Neural cell (in vitro differentiated cells): ENCODE data around the gene SYTL4. TPM values are rescaled to one million over a fixed set of nuclear protein-coding genes. Genes with fewer than 3 reads are reported as not detected.

Experiments used
- H2AFZ ChIP-seq: fragments of 200-600, 300-800 bp; sonication (generic), shearing (Covaris generic); 2 replicates; pipeline ENCODE4 v1.6.0; 2014; ENCODE audit warnings: low read depth, mild to moderate bottlenecking, antibody characterized with exemption, low read length, moderate library complexity
- H3F3A ChIP-seq: fragments of 200-600 bp; shearing (Covaris generic); 2 replicates; pipeline ENCODE4 v1.6.1; 2016; ENCODE audit warnings: mild to moderate bottlenecking, moderate library complexity, mixed read lengths, antibody characterized with exemption, low read length; ENCODE audit not compliant: insufficient read depth, poor library complexity, severe bottlenecking
- H3K27ac ChIP-seq: fragments of 200-600, 300-800 bp; sonication (generic), shearing (Covaris generic); 2 replicates; pipeline ENCODE4 v1.5.1; 2014; ENCODE audit warnings: mild to moderate bottlenecking, low read length, moderate library complexity
- H3K27me3 ChIP-seq: fragments of 300-800, 200-600 bp; sonication (generic), shearing (Covaris generic); 2 replicates; pipeline ENCODE4 v1.6.0; 2014; ENCODE audit warnings: mild to moderate bottlenecking, low read depth, low read length, moderate library complexity; ENCODE audit not compliant: insufficient read depth
- H3K36me3 ChIP-seq: fragments of 300-800, 200-600 bp; sonication (generic), shearing (Covaris generic); 2 replicates; pipeline ENCODE4 v1.5.1; 2014; ENCODE audit warnings: mild to moderate bottlenecking, antibody characterized with exemption, low read length, moderate library complexity; ENCODE audit not compliant: insufficient read depth
- H3K4me2 ChIP-seq: fragments of 300-800, 200-600 bp; sonication (generic), shearing (Covaris generic); 2 replicates; pipeline ENCODE4 v1.6.0; 2014; ENCODE audit warnings: mild to moderate bottlenecking, low read length
- H3K4me3 ChIP-seq: fragments of 300-800, 200-600 bp; sonication (generic), shearing (Covaris generic); 2 replicates; pipeline ENCODE4 v1.5.1; 2014; ENCODE audit warnings: mild to moderate bottlenecking, low read length, moderate library complexity
- H3K79me2 ChIP-seq: fragments of 200-600 bp; shearing (Covaris generic); replicated peaks from 2 replicates; pipeline ENCODE4 v1.6.0; 2014; ENCODE audit warnings: mild to moderate bottlenecking, low read length, moderate library complexity; ENCODE audit not compliant: insufficient read depth
- H3K9ac ChIP-seq: fragments of 300-800, 200-600 bp; sonication (generic), shearing (Covaris generic); 2 replicates; pipeline ENCODE4 v1.6.1; 2016; ENCODE audit warnings: mild to moderate bottlenecking, low read length, mixed read lengths
- H3K9me2 ChIP-seq: fragments of 200-600 bp; shearing (Covaris generic); 2 replicates; pipeline ENCODE4 v1.6.1; 2016; ENCODE audit warnings: mild to moderate bottlenecking, low read length, mixed read lengths; ENCODE audit not compliant: insufficient read depth
- H3K9me3 ChIP-seq: fragments of 200-600, 300-800 bp; sonication (generic), shearing (Covaris generic); 2 replicates; pipeline ENCODE4 v1.6.1; 2016; ENCODE audit warnings: mild to moderate bottlenecking, mixed run types, low read length, moderate library complexity, mixed read lengths
- H4K20me1 ChIP-seq: fragments of 200-600 bp; shearing (Covaris generic); 2 replicates; pipeline ENCODE4 v1.6.1; 2016; ENCODE audit warnings: mild to moderate bottlenecking, mixed run types; ENCODE audit not compliant: insufficient read depth
- CTCF ChIP-seq: fragments of 450-650 bp; IDR thresholded peaks from 2 replicates; pipeline ENCODE4 v1.5.1; 2014; ENCODE audit warnings: antibody characterized with exemption, mild to moderate bottlenecking, moderate library complexity; ENCODE audit not compliant: poor library complexity, severe bottlenecking
- EP300 ChIP-seq: fragments of 450-650 bp; conservative IDR thresholded peaks from 2 replicates; pipeline ENCODE4 v1.6.1; 2014; ENCODE audit warnings: antibody characterized with exemption, mild to moderate bottlenecking, moderate library complexity; ENCODE audit not compliant: poor library complexity, severe bottlenecking
- EZH2 ChIP-seq: fragments of 200-600, 300-800 bp; shearing (Covaris generic), sonication (generic); IDR thresholded peaks from 2 replicates; pipeline ENCODE4 v1.6.1; 2014; ENCODE audit warnings: antibody characterized with exemption, low read length, borderline replicate concordance, mild to moderate bottlenecking; ENCODE audit not compliant: insufficient read depth, poor library complexity, severe bottlenecking
- MXI1 ChIP-seq: fragments of 450-650 bp; conservative IDR thresholded peaks from 2 replicates; pipeline ENCODE4 v1.6.1; 2014; ENCODE audit warnings: antibody characterized with exemption, mild to moderate bottlenecking; ENCODE audit not compliant: poor library complexity, severe bottlenecking
- POLR2AphosphoS5 ChIP-seq: IDR thresholded peaks from 2 replicates; pipeline ENCODE4 v1.6.1; 2012
- RAD21 ChIP-seq: fragments of 450-650 bp; conservative IDR thresholded peaks from 2 replicates; pipeline ENCODE4 v1.6.1; 2014; ENCODE audit warnings: antibody characterized with exemption, mild to moderate bottlenecking, moderate library complexity
- REST ChIP-seq: IDR thresholded peaks from 2 replicates; pipeline ENCODE4 v1.6.1; 2012; ENCODE audit warnings: borderline replicate concordance
- SMC3 ChIP-seq: fragments of 450-650 bp; conservative IDR thresholded peaks from 2 replicates; pipeline ENCODE4 v1.6.1; 2014; ENCODE audit warnings: antibody characterized with exemption, mild to moderate bottlenecking, moderate library complexity; ENCODE audit not compliant: poor library complexity
- TAF1 ChIP-seq: IDR thresholded peaks from 2 replicates; pipeline ENCODE4 v1.6.1; 2012; ENCODE audit warnings: low read depth
- polyA plus RNA-seq: library from polyadenylated mRNA; depleted of rRNA; stranded (reverse); fragments of >200 nt; gene quantifications from 2 replicates; pipeline ENCODE4 v1.2.3, GENCODE V29; 2014

SYTL4 gene
- polyA plus RNA-seq, 1 donor from 2014 or later: 0.11 TPM

- H4K20me1 ChIP-seq: no peaks in the 10 kb centered on the region
- H3K27me3 ChIP-seq: no peaks in the 10 kb centered on the region
- no peak overlapping the region for H3K27ac ChIP-seq
- no peak overlapping the region for H3K4me3 ChIP-seq
- H3F3A ChIP-seq: no peaks in the 10 kb centered on the region
- no peak overlapping the region for H3K9ac ChIP-seq
- no peak overlapping the region for H2AFZ ChIP-seq
- no peak for TF ChIP-seq RAD21
- TF ChIP-seq TAF1: no peak
- no peak for TF ChIP-seq MXI1
- no peak for TF ChIP-seq EP300
- TF ChIP-seq POLR2AphosphoS5: no peak
- no peak for TF ChIP-seq CTCF
- no peak for TF ChIP-seq EZH2
- TF ChIP-seq REST: no peak
- no peak for TF ChIP-seq SMC3
- H3K9me3 ChIP-seq: no peaks in the 10 kb centered on the region
- H3K9me2 ChIP-seq: no peaks in the 10 kb centered on the region
- H3K36me3 ChIP-seq: no peaks in the 10 kb centered on the region
- no peaks in the 10 kb centered on the region for H3K79me2 ChIP-seq
- no peak overlapping the region for H3K4me2 ChIP-seq
Observed at GRCh38 chrX:100647095-100647494, 84.8 kb downstream of the SYTL4 start.

- Histone ChIP-seq H3K27me3 (no peaks in the 10 kb centered on the region), H3K27ac (no peak overlapping the region), H3F3A (no peaks in the 10 kb centered on the region), H3K79me2 (no peaks in the 10 kb centered on the region), H3K9me2 (no peaks in the 10 kb centered on the region), H3K4me3 (no peak overlapping the region), H4K20me1 (no peaks in the 10 kb centered on the region), H3K4me2 (no peak overlapping the region), H3K36me3 (no peaks in the 10 kb centered on the region), H3K9me3 (no peaks in the 10 kb centered on the region), H3K9ac (no peak overlapping the region), H2AFZ (no peak overlapping the region)
- no peak for TF ChIP-seq EP300
- no peak for TF ChIP-seq RAD21
- no peak for TF ChIP-seq EZH2
Observed at GRCh38 chrX:100645106-100645505, 86.8 kb downstream of the SYTL4 start.
